ENCODE results near the gene HLF. TPM values are rescaled to one million over a fixed set of nuclear protein-coding genes. Genes with fewer than 3 reads are reported as not detected.

The HLF gene
- total RNA-seq, 3 donors from 2014 or later, result 1.3 to 34.9 (median 3.5) TPM

DNA sequence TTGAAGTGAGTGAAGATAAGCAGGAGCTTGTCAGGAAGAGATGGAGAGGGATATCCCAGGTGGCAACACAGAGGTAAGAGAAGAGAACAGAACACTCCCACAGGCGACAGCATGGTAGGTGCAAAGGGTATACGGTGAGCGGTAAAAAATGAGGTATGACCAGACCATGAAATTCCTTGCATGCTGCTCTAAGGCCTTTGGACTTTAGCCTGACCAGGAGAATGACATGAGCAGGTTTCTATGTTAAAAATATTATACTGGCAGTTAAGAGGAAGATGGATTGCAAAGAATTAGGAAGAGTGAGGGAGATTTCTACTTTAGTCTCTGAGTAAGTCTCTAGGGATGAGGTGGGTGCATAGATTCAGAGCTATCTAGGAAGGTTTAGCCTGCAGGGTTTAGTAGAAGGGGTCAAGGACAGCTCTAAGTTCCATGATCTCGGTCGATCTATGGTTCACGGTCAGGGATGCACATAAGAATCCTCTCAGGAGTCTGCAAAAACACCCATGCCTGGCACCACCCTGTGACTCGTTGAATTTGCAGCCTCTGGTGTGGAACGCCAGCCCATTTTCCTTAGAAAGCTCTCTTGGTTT is 65.7 kb downstream of the HLF start:
- intact Hi-C loops (cut with DNase I, micrococcal nuclease), result no loop called here

DNA sequence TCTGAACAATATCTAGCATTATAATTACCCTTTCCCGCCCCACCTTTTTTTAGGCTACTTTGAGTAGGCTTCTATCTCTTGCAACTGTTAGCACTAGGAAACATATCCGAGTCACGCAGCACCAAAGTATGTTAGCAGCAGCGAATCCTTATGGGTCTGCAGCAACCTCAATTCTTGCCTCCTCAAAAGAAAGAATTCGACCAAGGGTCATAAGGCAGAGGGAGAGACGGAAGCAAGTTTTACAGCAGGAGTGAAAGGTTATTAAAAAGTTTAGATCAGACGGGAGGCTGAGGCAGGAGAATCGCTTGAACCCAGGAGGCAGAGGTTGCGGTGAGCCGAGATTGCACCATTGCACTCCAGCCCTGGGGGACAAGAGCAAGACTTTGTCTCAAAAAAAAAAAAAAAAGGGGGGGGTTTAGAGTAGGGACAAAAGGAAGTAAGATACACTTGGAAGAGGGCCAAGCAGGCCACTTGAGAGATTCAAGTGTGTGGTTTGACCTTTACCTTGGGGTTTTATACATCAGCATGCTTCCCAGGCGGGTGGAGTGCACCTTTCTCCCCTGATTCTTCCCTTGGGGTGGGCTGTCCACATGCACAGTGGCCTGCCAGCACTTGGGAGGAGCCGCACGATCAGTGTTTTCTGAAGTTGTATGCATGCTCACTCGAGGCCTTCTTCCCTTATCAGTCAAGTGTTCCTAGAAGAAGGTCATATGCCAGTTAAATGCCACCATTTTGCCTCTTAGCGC is 67.7 kb downstream of the HLF start:
- Histone ChIP-seq H3K9me3 (no peaks in the 10 kb centered on the region), H3K4me3 (no peak overlapping the region), H3K4me1 (ENCODE audit: low read depth) (peaks cover 4% of the 10 kb centered on the region), H3K36me3 (ENCODE audit: low read depth) (no peaks in the 10 kb centered on the region)
- TF ChIP-seq, protein P1, sequence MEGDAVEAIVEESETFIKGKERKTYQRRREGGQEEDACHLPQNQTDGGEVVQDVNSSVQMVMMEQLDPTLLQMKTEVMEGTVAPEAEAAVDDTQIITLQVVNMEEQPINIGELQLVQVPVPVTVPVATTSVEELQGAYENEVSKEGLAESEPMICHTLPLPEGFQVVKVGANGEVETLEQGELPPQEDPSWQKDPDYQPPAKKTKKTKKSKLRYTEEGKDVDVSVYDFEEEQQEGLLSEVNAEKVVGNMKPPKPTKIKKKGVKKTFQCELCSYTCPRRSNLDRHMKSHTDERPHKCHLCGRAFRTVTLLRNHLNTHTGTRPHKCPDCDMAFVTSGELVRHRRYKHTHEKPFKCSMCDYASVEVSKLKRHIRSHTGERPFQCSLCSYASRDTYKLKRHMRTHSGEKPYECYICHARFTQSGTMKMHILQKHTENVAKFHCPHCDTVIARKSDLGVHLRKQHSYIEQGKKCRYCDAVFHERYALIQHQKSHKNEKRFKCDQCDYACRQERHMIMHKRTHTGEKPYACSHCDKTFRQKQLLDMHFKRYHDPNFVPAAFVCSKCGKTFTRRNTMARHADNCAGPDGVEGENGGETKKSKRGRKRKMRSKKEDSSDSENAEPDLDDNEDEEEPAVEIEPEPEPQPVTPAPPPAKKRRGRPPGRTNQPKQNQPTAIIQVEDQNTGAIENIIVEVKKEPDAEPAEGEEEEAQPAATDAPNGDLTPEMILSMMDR (IDR thresholded peaks at IDR 0.05), result no peak
- DNase-seq, result peak in 1 of 3 donors; percentile 26
- peak; percentile 12 for ATAC-seq
- intact Hi-C loops (cut with DNase I, micrococcal nuclease), result no loop called here

More for the DNA sequence above, 65.7 kb downstream of the HLF start:
- ATAC-seq (peak; percentile 91), DNase-seq (no peak)
- Histone ChIP-seq H3K9me3 (no peaks in the 10 kb centered on the region), H3K36me3 (ENCODE audit: low read depth) (no peaks in the 10 kb centered on the region), H3K4me3 (no peak overlapping the region), H3K4me1 (ENCODE audit: low read depth) (peaks cover 4% of the 10 kb centered on the region)
- TF ChIP-seq, protein P1 (IDR thresholded peaks at IDR 0.05), result no peak

- TF ChIP-seq, protein P1 (IDR thresholded peaks at IDR 0.05), result no peak
- DNase-seq, result no peak
- no peak for ATAC-seq
- Histone ChIP-seq H3K36me3 (ENCODE audit: low read depth) (no peaks in the 10 kb centered on the region), H3K9me3 (no peaks in the 10 kb centered on the region), H3K4me1 (ENCODE audit: low read depth) (peaks cover 4% of the 10 kb centered on the region), H3K4me3 (no peak overlapping the region)
- intact Hi-C loops (cut with DNase I, micrococcal nuclease), result no loop called here
These were observed 69.5 kb downstream of the HLF start for GRCh38 chr17:55334285-55334684.

DNA sequence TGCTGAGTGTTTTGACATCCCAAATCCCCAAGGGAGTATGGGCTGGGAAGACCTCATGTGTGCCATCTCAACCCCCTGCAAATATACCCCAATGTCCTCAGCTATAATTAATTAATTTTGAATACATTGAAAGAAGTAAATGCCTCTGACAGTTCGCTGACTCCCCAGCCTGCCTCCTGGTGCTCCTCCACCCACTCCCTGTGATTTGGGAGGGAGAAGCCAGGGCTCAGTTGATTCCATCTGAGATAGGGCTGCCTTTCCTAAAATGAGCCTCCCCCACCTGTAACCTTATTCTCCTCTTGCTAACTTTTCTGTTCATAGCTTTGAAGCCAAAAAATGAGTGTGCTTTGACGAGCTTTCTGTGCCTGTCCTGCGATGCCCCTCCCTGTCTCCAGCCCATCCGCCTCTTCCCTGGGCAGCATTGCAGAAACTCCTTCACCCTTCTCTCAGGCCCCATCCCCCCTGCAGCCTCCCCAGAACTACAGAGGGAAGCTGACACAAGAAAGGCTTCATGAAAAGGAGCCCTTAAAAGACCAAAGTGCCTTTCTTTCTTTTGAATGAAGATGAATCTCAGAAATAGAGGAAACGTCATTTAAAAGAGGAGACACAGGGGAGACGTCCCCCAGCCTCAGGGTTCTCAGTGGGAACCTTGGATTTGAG is 70.3 kb downstream of the HLF start:
- intact Hi-C loops (cut with DNase I, micrococcal nuclease), result no loop called here
- H3K4me3 ChIP-seq, result no peak overlapping the region
- ATAC-seq, result no peak
- no peaks in the 10 kb centered on the region for H3K36me3 ChIP-seq (ENCODE audit: low read depth)
- H3K4me1 ChIP-seq (ENCODE audit: low read depth), result peaks cover 4% of the 10 kb centered on the region
- TF ChIP-seq, protein P1 (IDR thresholded peaks at IDR 0.05), result no peak
- no peak for DNase-seq
- no peaks in the 10 kb centered on the region for H3K9me3 ChIP-seq

GRCh38 chr17:55335625-55336024 is 70.9 kb downstream of the HLF start:
- Histone ChIP-seq H3K9me3 (no peaks in the 10 kb centered on the region), H3K4me1 (ENCODE audit: low read depth) (peaks cover 4% of the 10 kb centered on the region), H3K36me3 (ENCODE audit: low read depth) (no peaks in the 10 kb centered on the region), H3K4me3 (no peak overlapping the region)
- no peak for DNase-seq
- ATAC-seq, result no peak
- intact Hi-C loops (cut with DNase I, micrococcal nuclease), result no loop called here
- TF ChIP-seq, protein P1 (IDR thresholded peaks at IDR 0.05), result no peak

All from mucosa of descending colon (tissue), 3 donors.